GM21515 (cell line): ENCODE measurements around the gene NOX3.
"Not testable (repeated sequence)": the region's sequence is repeated elsewhere in the genome, so short reads cannot be mapped to it uniquely, and the experiment has no call there.

Experiments
- ATAC-seq: cut with Tn5 transposase; IDR thresholded peaks from one replicate; pipeline ENCODE4 v1.9.1; 2021; ENCODE audit not compliant: unreplicated experiment

NOX3 gene

DNA sequence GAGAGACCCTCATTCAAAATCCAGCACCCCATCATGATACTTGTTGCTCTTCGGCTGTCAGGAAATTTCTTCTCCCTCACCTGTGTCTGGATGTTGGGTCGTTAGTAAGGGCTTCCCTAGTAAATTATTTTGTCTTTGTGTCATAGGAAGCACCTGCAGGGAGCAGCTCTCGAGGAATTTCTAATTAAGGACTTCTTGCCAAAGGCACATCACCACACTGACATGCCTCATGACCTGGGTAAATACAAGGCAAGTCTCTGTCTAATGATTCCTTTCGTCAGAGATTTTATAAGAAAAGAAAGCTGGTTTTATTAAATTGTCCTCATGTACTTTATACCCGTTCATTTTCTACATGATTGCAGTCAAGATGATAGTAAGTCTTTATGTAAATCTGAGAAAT, at the start of gene NOX3:
Gene NOX3 (minus strand): TSS at position 74 of the 400 bp plus-strand sequence. CDS start 39 bp downstream, at position 35.
- no peak for ATAC-seq

DNA sequence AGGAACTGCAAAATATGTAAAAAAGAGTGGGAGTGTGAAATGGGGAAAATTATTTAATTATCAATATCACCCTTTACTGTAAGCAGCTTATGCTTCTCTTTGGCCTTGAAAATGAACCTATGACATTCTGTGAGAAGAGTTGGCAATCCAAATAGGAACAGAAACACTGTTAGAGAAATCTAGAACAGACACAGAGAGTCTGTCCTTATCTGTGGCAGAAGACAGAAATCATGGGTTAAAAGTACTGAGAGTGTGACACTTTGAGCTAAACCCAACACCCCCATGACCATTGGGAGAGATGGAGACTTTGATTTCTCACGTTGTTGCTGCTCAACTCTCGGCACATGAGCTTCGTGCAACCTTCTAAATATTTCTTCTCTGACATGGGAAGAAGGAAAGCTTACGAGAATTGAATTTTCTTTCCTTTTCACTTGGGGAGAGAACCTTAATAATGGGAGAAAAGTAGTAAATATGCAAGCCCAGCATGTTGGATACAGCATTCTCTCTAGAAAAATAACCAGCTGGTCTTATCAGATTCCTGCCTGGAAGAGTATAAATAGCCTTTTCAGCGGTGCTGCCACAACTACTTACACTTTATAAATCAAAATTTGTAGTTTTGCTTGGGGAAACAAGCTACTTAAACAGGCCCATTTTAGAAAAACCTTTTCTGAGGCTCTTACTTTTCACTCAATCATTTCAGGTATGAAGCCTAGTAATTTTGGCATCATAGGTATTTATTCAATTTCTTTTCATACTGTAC, 49.4 kb upstream of the NOX3 start:
- no peak for ATAC-seq

DNA sequence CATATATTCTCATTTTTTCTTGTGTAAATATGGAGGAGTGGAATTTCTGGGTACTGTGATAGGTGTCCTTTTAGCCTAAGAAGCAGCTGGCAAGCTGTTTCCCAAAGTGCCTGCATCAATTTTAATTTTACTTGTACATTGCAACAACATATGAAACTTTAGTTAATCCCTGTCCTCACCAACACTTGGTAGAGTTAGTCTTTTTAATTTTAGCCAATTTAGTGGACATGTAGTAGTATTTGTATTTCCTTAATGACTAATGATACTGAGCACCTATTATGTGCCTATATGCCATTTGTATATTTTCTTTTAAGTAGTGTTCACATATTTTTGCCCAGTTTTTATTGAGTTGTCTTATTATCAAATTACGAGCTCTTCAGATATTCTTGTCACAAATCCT, 46.8 kb upstream of the NOX3 start:
- ATAC-seq: no peak

DNA sequence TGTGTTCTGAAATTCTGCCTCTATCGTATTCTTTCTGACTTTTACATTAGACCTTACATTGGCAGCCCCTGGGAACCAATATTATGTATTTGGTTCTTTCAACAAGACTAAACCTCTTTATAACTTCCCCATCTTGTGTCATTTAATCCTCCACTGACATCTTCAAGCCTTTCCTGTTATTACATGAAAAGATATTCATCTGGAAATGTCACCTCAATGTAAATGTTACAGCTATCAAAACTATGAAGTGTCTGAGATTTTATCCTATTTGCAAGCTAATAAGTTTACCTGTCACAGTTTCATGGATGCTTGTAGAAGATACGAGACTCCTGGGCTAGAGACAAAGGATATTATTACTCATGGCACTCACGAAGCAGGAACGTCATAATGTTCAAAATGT, 43.9 kb upstream of the NOX3 start:
- no peak for ATAC-seq

GRCh38 chr6:155498370-155498769, 42.7 kb upstream of the NOX3 start:
- no peak for ATAC-seq

GRCh38 chr6:155497273-155497672, 41.6 kb upstream of the NOX3 start:
- no peak for ATAC-seq

- no peak for ATAC-seq
Observed at GRCh38 chr6:155495011-155495768, 39.6 kb upstream of the NOX3 start.

DNA sequence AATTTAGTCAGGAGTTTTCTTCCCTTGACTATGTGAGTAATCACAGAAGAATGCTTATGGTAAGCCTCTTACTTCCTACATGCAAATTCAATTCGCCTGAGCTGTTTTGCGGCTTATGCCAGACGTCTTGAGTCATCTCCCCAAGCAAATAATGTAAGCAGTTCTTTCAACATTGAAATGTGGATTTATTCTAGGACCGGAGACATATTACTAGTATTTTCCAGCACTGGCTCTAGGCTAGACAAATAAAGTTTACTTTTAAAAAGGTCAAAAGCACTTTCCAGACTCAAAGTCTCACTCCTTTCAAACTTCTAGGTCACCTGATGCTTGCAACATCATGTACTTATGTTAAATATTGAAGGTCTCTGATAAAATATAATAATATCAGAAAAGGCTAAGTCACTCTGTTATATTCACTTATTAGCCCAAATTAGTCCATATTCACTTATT, 38.1 kb upstream of the NOX3 start:
- peak; percentile 79 for ATAC-seq

DNA sequence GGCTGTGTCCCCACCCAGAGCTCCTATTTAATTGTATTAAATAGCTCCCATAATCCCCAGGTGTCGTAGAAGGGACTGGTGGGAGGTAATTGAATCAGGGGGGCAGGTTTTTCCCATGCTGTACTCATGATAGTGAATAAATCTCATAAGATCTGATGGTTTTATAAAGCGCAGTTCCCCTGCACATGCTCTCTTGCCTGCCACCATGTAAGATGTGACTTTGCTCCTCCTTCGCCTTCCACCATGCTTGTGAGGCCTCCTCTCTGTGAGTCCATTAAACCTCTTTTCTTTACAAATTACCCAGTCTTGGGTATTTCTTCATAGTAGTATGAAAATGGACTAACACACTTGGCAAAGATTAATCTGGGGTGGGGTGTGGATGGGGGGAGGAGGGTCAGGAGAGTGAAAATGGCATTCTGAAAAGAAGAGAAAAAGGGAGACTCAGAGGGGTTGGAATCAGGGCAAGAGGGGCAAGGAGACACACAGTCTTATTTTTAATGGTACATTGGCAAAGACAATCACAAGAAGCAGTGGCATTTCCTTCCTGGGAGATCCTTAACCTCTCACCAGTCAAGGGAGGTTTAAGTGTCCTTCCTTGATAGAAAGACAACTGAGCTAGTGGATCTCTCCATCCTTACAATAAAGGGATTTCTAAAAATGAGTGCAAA, 37.5 kb upstream of the NOX3 start:
- ATAC-seq: peak; percentile 12

DNA sequence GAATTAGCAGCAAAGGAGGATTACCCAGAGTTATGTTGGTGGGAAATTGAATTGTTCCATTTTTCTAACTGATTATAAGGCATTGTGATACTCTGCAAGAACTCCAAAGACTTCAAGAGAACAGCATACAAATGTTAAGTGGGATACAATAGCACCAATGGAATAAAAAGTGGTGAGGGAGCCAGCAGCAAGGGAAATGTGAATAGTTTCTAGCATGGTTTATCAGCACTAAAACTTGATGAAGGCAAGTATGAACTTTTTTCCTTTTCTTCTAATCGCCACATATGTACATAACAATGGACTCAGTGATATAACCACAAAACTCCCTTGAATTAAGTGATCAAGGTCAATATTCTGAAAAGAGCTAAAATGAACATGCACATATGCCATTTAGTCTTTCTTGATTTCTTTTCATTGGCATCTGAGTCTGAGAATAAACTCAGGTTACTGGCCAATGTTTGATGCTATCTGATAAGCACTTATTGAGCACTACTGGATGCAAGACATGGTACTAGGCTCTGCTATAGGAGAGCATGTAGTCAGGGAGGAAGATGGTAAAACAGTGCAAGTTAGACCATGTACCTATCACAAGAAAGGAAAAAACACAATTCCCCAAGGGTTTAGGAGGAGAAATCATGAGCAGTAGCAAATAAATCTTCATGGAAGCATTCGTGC, 36.6 kb upstream of the NOX3 start:
- ATAC-seq: no peak

DNA sequence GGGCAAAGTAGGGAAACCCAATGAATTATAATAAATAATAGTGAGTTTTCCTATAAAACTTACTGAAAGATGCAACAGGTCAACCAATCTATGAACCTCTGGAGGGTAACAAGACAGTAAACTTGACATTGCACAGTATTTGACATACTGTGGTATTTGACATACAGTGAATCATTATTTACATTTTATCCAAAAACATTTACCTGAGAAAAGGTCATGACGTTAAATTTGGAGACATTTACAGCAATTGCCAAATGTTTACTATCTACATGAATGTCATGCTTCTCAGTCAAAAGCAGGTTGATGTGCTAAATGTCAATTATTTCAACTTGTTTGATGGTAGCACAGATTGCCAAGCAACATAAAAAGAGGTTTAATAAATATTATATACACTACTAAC, 35.8 kb upstream of the NOX3 start:
- ATAC-seq: no peak

GRCh38 chr6:155488197-155488596, 32.6 kb upstream of the NOX3 start:
- not testable (repeated sequence) for ATAC-seq

DNA sequence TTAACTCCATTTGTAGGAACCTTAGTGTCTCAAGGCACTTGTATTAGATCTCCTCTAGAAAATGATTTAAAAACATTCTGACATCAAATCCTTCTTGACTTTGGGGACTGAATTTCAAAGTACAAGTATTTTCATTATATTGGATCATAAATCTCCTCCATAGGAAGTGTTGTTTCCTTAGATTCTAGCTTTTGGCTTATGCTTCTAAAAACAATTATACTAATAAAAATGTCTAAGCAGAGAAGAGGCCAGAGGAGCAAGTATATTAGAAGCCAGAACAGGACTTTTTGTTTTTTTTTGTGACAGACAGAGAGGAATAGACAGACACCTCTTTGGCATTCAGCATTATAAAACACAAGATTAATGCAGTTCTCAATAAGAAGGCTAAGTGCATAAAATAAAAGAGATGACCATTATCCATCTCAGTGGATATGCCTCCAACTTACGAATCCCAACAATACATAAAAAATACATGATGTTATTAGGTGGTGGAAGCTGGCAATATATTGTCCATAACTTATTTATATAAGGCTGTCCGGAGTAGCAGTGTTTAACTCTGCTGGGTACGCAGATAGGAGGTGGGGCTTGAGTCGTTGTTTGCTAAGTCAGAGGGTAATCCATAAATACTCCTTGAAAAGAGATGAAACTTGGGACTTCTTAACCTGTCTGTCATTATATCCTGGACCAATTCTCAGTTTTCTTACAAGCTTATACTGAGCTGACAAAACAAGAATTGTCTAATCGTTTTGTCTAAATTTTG, 31.9 kb upstream of the NOX3 start:
- ATAC-seq: no peak

- ATAC-seq: no peak
Observed at GRCh38 chr6:155486721-155487294, 31.2 kb upstream of the NOX3 start.

DNA sequence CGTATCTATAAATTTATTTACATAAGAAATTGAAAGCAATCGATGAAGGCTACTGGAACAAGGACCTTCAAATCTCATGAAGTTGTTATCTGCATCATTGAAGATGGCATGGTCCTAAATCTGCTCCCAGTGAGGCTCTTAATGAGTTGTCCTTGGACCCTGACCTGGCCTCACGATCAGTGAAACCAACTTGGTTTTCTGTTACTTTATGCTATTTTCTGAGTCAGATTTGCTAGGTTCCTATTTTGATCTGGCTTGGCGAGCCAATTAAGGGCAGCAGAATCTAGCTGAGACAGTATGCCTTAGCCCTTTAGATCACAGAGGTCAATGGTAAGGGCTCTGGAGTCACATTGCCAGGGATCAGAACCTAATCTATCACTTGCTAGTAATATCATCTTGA, 30.1 kb upstream of the NOX3 start:
- no peak for ATAC-seq

DNA sequence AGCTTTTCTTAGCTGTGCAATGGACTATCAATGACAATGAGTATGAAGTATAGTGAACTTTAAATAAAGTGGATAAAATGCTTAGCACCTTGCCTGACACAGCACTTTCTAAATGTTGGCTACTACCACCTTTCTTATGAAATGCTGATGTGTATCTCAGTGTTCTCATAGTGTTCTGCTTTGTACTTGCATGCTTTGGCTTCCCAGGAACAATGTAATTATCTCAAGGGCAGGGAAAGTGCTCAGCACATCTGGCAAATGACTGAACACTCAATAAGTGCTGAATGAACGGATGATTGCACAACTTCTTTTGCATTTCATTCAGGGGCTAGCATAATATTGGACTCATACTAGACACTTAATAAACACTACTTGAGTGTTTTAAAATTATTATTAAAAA, 28.2 kb upstream of the NOX3 start:
- no peak for ATAC-seq

DNA sequence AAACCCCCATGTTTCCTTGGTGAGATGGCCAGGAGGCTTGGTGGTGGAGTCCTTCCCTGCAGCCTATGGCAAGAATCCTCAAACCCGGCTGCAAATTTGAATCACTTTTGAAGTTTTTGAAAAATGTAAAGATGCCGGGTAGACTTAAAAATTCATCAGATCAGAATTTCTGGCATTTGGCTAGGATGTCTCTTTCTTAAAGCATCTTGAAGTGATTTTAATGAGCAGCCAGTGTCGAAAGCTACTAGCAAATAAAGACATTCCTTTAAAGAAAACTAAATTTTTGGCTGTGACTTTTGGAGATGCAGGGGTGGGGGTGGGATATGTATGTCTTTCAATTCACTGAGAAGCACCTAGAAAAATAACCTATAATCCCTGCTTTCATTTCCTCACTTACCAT, 25.6 kb upstream of the NOX3 start:
- no peak for ATAC-seq

- no peak for ATAC-seq
Observed at GRCh38 chr6:155473741-155474140, 18.1 kb upstream of the NOX3 start.

- no peak for ATAC-seq
Observed at GRCh38 chr6:155472886-155473285, 17.2 kb upstream of the NOX3 start.

GRCh38 chr6:155470979-155471616, 15.5 kb upstream of the NOX3 start:
- ATAC-seq: not testable (repeated sequence)
